ENCODE measurements around the gene CELF6.

CELF6 gene

DNA sequence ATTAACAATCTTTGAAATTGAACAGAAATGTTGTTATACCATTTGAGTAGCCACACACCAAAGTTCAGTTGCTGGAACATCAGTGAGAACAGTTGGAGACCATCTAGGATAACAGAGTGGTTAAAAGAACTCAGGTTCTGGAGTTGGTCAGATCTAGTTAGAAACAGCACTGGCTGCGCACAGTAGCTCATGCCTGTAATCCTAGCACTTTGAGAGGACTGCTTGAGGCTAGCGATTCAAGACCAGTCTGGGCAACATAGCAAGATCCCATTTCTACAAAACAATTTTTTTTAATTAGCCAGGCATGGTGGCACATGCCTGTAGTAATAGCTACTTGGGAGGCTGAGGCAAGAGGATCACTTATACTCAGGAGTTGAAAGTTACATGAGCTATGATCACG is 81.4 kb downstream of the CELF6 start:
- H3K27ac ChIP-seq, result no peak overlapping the region
- H3K27me3 ChIP-seq, result no peaks in the 10 kb centered on the region
- no peak overlapping the region for H3K4me3 ChIP-seq (ENCODE audit: low read depth in 1 of 2, low read length in 1 of 2)
- TF ChIP-seq, protein P1, sequence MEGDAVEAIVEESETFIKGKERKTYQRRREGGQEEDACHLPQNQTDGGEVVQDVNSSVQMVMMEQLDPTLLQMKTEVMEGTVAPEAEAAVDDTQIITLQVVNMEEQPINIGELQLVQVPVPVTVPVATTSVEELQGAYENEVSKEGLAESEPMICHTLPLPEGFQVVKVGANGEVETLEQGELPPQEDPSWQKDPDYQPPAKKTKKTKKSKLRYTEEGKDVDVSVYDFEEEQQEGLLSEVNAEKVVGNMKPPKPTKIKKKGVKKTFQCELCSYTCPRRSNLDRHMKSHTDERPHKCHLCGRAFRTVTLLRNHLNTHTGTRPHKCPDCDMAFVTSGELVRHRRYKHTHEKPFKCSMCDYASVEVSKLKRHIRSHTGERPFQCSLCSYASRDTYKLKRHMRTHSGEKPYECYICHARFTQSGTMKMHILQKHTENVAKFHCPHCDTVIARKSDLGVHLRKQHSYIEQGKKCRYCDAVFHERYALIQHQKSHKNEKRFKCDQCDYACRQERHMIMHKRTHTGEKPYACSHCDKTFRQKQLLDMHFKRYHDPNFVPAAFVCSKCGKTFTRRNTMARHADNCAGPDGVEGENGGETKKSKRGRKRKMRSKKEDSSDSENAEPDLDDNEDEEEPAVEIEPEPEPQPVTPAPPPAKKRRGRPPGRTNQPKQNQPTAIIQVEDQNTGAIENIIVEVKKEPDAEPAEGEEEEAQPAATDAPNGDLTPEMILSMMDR (IDR thresholded peaks at IDR 0.05), result no peak
- no peaks in the 10 kb centered on the region for H3K9me3 ChIP-seq
- H3K36me3 ChIP-seq, result peaks cover 27% of the 10 kb centered on the region
- H3K4me1 ChIP-seq (ENCODE audit: control insufficient read depth in 1 of 2, insufficient read depth in 1 of 2, low read depth in 1 of 2, low read length in 1 of 2), result peaks cover 20 to 22% of the 10 kb centered on the region in 2 experiments

DNA sequence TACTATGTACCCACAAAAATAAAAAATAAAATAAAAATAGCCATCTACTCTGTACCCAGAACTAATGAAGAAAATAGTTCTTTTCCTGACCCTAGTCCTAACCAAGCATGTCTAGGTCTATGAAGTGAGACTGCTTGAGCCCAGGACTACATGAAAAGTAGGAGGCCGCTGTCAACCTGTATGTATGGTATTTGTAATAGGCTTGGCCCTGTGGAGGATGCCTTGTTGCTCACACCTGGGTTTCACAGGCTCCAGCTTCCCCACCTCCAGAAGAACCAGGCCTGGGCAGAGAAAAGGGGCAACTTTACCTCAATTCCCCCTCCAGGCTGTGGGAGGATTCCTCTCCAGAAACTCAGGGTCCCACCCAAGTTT is 82.1 kb downstream of the CELF6 start:
- Histone ChIP-seq H3K4me1 (ENCODE audit: control insufficient read depth in 1 of 2, insufficient read depth in 1 of 2, low read depth in 1 of 2, low read length in 1 of 2) (peaks cover 20 to 22% of the 10 kb centered on the region in 2 experiments), H3K27ac (peak overlapping the region; percentile 79), H3K9me3 (no peaks in the 10 kb centered on the region), H3K27me3 (no peaks in the 10 kb centered on the region), H3K4me3 (ENCODE audit: low read depth in 1 of 2, low read length in 1 of 2) (peak overlapping the region in 1 of 2 experiments; percentile 26), H3K36me3 (peaks cover 24% of the 10 kb centered on the region)
- TF ChIP-seq, protein P1 (IDR thresholded peaks at IDR 0.05), result no peak

DNA sequence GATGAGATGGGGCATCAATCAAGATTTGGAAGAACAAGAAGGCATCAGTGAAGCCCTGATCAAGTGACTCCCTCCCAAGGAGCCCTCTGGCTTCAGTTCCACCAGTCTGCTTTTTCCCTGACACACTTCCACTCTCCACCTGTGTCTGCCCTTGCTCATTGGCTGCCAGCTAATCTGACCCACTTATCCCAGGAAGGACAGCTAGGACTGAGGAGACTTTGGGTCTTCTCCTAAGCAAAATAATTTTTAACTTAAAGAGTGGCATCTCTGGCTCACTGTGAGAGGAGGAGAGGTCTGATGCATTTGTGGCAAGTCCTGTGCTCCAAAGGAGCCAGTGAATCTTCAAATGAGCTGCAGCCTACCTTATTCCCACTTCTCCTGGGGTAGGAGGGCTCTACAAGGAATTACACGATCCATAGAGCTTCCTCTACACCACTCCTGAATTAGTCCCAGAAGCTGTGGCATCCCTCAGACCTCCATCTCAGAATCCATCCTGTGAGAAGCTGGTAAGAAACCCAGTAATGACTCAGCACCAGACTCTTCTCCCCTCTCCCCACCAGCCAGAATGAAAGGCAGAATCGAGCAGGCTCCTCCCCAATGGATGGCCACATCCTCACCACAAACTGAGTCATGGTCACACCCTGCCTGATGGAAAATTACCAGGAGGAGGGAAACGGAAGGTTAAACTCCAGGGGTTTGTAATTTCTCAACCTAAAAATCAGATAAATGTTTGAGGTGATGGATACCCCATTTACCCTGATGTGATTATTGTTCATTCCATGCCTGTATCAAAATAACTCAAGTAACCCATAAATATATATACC is 82.7 kb downstream of the CELF6 start:
- Histone ChIP-seq H3K36me3 (peaks cover 18% of the 10 kb centered on the region), H3K27me3 (no peaks in the 10 kb centered on the region), H3K27ac (peak overlapping the region; percentile 79), H3K4me3 (ENCODE audit: low read depth in 1 of 2, low read length in 1 of 2) (peak overlapping the region; percentile 26 to 46), H3K9me3 (no peaks in the 10 kb centered on the region), H3K4me1 (ENCODE audit: control insufficient read depth in 1 of 2, insufficient read depth in 1 of 2, low read depth in 1 of 2, low read length in 1 of 2) (peaks cover 21 to 27% of the 10 kb centered on the region in 2 experiments)
- TF ChIP-seq, protein P1 (IDR thresholded peaks at IDR 0.05), result no peak

DNA sequence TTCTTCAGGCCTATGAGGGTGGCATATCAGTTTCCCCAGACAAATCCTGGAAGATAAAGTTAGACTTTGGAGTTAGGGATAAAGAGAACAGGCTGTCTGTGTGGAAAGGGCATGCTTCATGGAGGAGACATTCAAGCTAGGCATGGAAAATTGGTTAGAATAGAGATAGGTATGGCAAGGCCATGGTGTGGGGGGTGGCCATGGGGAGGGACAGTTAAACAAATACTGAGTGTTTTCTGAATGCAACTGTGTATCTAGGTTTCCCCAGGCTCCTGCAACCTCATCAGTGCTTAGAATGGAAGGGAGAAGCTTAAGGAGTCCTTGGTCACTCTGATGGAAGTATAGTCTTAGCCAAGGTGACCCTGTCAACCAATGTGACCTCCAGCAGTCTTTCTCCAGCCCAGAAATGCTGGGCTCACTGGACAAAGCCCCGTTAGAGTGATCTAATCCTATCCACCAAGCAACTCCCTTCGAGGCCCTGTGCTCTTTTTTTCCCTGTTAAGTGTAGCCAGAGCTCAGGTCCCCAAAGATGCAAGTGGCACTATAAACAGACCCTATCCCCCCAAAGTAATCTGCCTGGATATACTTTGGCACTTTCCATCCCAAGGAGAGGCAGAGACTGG is 83.5 kb downstream of the CELF6 start:
- H3K27ac ChIP-seq, result peak overlapping the region; percentile 79
- H3K36me3 ChIP-seq, result peaks cover 11% of the 10 kb centered on the region
- H3K4me1 ChIP-seq (ENCODE audit: control insufficient read depth in 1 of 2, insufficient read depth in 1 of 2, low read depth in 1 of 2, low read length in 1 of 2), result peaks cover 28 to 35% of the 10 kb centered on the region in 2 experiments
- H3K9me3 ChIP-seq, result no peaks in the 10 kb centered on the region
- peak overlapping the region in 1 of 2 experiments; percentile 46 for H3K4me3 ChIP-seq (ENCODE audit: low read depth in 1 of 2, low read length in 1 of 2)
- TF ChIP-seq, protein P1 (IDR thresholded peaks at IDR 0.05), result no peak
- H3K27me3 ChIP-seq, result no peaks in the 10 kb centered on the region

DNA sequence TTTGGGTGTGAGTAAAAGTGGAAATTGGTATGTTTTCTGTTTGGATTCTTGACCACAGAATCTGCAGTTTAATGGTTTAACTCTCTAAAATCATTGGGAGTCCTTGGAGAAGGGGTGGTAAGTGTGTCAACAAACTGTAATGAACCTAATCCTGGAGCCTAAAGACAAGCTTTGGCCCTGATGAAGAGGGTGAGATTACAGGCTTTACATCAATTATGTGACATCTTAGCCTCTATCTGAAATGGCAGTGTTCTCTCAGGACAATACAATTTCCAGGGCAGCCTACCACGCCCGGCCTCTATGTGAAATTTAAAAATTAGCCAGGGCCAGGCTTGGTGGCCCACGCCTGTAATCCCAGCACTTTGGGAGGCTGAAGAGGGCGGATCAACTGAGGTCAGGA is 84.7 kb downstream of the CELF6 start:
- H3K4me1 ChIP-seq (ENCODE audit: control insufficient read depth in 1 of 2, insufficient read depth in 1 of 2, low read depth in 1 of 2, low read length in 1 of 2), result peaks cover 36 to 37% of the 10 kb centered on the region in 2 experiments
- no peak overlapping the region for H3K4me3 ChIP-seq (ENCODE audit: low read depth in 1 of 2, low read length in 1 of 2)
- H3K36me3 ChIP-seq, result no peaks in the 10 kb centered on the region
- H3K27me3 ChIP-seq, result no peaks in the 10 kb centered on the region
- TF ChIP-seq, protein P1 (IDR thresholded peaks at IDR 0.05), result no peak
- H3K9me3 ChIP-seq, result no peaks in the 10 kb centered on the region
- H3K27ac ChIP-seq, result no peak overlapping the region

All from neutrophil (primary cell).